Right ventricle myocardium inferior (tissue), 1 donor: ENCODE results near the gene DUXA. TPM values are rescaled to one million over a fixed set of nuclear protein-coding genes. Genes with fewer than 3 reads are reported as not detected.
"Not testable (repeated sequence)": the region's sequence is repeated elsewhere in the genome, so short reads cannot be mapped to it uniquely, and the experiment has no call there.

Experiments used
- ATAC-seq: fragments of 200-7000 bp; cut with Tn5 transposase; one replicate; pipeline ENCODE4 v1.9.1; 2020; ENCODE audit warnings: mild to moderate bottlenecking, moderate library complexity
- DNase-seq: peaks from one replicate; pipeline ENCODE4 v3.0.0; 2021; ENCODE audit errors: missing footprints
- intact Hi-C: fragments of 100-400 bp; cut with DNase I; formaldehyde crosslinking; loops from one replicate; pipeline ENCODE4 v1.11.0; 2022
- long read RNA-seq: library from polyadenylated mRNA; unstranded; transcript quantifications from one replicate; pipeline ENCODE4 v2.0.0, GENCODE V29; 2021
- total RNA-seq: library from RNA; stranded (reverse); fragmentation: NEBNext Ultra II Directional; extraction: Animal tissue kit (Norgen Biotek cat#: 25700); gene quantifications from one replicate; pipeline ENCODE4 v1.2.1, GENCODE V29; 2021
- donor health status: DM: no; HTN: yes; CAD: no; lungs with severe emphysema.

The DUXA gene
- total RNA-seq, result not detected
- long read RNA-seq, result 0 reads

- DNase-seq (no peak), ATAC-seq (no peak)
- intact Hi-C loops, result no loop called here
Measured at GRCh38 chr19:57167385-57167784, at the start of gene DUXA. Gene DUXA (minus strand): TSS chr19:57167485. CDS start chr19:57167443, 42 bp downstream.

- intact Hi-C loops, result no loop called here
- no peak for DNase-seq
- no peak for ATAC-seq
Measured at GRCh38 chr19:57212109-57212508, 44.8 kb upstream of the DUXA start.

DNA sequence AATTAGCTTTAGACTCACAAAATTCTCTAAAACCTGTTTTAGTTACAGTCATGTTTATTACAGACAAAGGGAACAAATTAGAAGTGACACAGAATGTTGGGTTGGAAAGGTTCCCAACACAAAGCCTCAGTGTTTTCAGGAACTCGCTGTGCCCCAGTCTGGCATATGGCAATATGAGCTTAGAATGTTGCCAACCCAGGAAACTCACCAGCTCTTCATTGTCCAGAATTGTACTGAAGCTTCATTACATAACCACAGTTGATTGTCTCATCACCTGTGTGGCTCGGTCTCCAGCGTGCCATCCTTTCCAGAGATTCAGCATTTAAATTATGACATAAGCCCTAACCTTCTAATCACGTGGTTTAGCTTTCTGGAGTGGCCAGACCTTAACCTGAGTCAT is 43.1 kb upstream of the DUXA start:
- ATAC-seq, result no peak
- intact Hi-C loops, result no loop called here
- no peak for DNase-seq

DNA sequence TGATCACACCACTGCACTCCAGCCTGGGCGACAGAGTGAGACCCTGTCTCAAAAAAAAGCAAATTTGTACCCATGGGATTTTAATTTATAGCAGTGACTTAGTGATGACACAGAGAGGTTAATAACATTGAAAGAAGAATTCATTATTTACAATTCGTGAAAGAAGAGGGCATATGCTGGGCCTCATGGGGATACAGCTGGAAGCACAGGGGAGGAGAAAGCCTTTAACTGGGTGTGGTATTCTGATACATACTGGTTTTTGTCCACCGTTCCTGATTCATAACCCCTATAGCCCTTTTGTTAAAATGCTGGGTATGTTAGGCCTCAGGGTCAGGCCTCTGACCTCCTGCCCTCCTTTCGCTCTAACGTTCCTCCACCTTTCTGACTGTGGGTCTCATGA is 34.9 kb upstream of the DUXA start:
- DNase-seq, result no peak
- intact Hi-C loops, result no loop called here
- no peak for ATAC-seq

DNA sequence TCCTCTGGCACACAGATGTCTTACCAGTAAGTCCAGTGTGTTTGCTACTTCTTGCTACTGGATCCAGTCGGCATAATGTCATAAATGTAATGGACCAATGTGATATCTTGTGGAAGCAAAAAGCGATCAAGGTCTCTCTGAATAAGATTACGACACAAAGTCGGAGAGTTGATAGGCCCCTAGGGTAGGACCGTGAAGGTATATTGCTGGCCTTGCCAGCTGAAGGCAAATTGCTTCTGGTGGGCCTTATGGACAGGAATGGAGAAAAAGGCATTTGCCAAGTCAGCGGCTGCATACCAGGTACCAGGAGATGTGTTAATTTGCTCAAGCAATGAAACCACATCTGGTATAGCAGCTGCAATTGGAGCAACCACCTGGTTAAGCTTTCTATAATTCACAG is 30.6 kb upstream of the DUXA start:
- intact Hi-C loops, DNase-seq, ATAC-seq: not testable (repeated sequence)

GRCh38 chr19:57192993-57193392 is 25.7 kb upstream of the DUXA start:
- no peak for DNase-seq
- no peak for ATAC-seq
- intact Hi-C loops, result loop anchor here (5.0 kb wide), 1 partner anchor 89 kb away; the partner anchor contains the start of gene ZNF460

DNA sequence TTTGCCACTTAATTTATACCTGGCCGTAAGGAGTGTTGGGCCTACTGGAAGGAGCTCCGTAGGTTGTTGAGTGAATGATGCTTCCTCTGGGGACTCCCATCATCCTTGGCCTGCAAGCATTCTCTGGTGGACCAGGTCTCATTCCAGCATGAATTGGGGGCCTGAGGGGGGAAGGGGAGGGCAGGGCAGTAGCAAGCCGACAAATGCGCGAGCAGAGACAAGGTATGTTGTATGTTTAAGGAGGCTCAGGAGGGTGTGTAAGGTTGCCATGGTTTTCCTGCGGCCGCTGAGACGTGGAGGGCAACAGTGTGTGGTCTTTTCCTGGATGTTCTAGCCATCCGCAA is 24.8 kb upstream of the DUXA start:
- DNase-seq (no peak), ATAC-seq (no peak)
- intact Hi-C loops, result loop anchor here (5.0 kb wide), 1 partner anchor 90 kb away; the partner anchor contains the start of gene ZNF460

GRCh38 chr19:57191141-57192076 is 24.1 kb upstream of the DUXA start, which contains the start of gene ZNF264:
Gene ZNF264 (plus strand): TSS chr19:57191500. CDS start chr19:57191914, 414 bp downstream.
- ATAC-seq, result peak; percentile 98
- intact Hi-C loops, result loop anchor here (2.0 to 5.0 kb wide), 2 partner anchors 49 to 91 kb away; partner anchors contain the start of genes ZNF460 and ZNF805
- DNase-seq, result peak; percentile 96

DNA sequence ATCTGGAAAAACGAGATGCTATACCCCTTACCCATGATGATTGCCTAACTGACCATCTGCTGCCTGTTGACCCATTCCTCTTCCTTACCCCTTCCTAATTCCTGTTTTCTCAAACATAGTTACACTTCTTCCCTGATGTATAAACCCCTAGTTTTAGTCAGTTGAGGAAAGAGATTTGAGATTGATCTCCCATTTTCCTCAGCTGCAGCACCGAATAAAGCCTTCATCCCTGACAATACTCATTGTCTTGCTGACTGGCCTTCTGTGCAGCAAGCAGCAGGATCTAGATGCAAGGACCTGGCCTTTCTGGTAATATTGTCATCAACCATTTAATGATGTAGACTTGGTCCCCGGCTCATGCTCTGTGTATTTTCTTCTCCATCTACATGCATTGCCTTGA is 23.0 kb upstream of the DUXA start:
- DNase-seq (no peak), ATAC-seq (no peak)
- intact Hi-C loops, result loop anchor here (2.0 to 5.0 kb wide), 2 partner anchors 50 to 92 kb away; partner anchors contain the start of genes ZNF460 and ZNF805

GRCh38 chr19:57171551-57172081 is 4.3 kb upstream of the DUXA start:
- intact Hi-C loops, result no loop called here
- ATAC-seq (peak; percentile 72), DNase-seq (peak; percentile 80)

- DNase-seq, result no peak
- intact Hi-C loops, result no loop called here
- no peak for ATAC-seq
Measured at GRCh38 chr19:57165846-57166245, 1.4 kb downstream of the DUXA start.

DNA sequence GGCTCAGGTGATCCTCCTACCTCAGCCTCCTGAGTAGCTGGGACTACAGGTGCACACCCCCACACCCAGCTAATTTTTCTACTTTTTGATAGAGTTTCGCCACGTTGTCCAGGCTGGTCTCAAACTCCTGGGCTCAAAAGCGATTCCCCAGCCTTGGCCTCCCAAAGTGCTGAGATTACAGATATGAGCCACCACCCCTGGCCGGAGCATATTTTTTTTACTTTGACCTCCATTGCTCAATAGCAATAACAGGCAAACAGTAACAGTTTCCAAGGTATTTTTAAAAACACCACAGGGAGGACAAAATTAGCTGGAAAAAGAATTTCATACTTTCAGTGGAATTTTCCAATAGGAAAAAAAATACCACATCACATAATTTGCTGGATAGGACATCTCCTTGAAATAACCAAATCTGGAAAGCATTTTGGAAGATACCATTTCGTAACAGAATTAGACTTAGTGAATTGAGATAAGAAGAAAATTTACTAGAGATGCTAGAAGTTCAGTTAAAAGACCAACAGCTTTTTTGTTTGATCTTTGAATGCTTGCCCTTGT is 5.2 kb downstream of the DUXA start:
- intact Hi-C loops, result no loop called here
- no peak for DNase-seq
- ATAC-seq, result no peak

- intact Hi-C loops, result no loop called here
- ATAC-seq (no peak), DNase-seq (no peak)
Measured at GRCh38 chr19:57152921-57153320, 14.4 kb downstream of the DUXA start.

- intact Hi-C loops, result no loop called here
- DNase-seq (no peak), ATAC-seq (no peak)
Measured at GRCh38 chr19:57141699-57142098, 25.6 kb downstream of the DUXA start.

DNA sequence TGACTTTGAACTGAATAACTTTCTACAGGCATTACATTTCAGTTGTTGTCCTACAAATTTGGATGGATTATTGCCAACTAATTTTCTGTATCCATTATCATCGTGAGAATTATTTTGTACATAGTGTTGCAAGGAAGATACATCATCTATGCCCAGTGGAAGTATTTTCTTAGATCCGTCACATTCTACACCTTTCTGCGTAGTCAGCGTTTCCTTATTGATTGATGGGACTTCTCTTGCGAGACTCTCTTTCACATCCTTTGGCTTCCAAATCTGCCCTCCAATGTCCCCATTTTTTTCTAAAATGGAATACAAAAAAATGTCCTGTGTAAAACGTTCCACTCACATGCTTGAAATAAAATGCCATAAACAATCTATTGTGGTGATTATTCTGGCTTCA is 31.5 kb downstream of the DUXA start:
- DNase-seq (no peak), ATAC-seq (no peak)
- intact Hi-C loops, result no loop called here

GRCh38 chr19:57127403-57127802 is 39.9 kb downstream of the DUXA start:
- intact Hi-C loops, ATAC-seq, DNase-seq: not testable (repeated sequence)

DNA sequence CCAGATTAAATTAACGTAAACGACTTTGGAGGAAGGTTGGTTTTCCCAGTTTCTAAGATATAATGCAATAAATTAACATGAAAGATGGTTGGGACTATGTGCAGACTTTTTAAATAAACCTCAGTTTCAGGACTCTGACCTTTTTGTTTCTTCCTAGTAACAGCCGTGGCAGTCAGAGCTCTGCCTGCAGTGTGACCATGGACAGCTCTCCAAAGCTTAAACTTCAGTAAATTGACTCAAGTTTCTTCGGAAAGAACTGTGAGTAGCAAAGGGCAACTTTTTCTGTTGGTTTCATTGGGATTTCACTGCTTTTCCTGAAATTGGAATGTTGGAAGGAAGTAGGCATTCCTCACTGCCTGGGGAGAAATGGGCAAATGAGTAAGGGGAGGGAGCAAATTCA is 43.4 kb downstream of the DUXA start:
- intact Hi-C loops, result no loop called here
- ATAC-seq (no peak), DNase-seq (no peak)

- ATAC-seq, result no peak
- no peak for DNase-seq
- intact Hi-C loops, result no loop called here
Measured at GRCh38 chr19:57118848-57119247, 48.4 kb downstream of the DUXA start.

DNA sequence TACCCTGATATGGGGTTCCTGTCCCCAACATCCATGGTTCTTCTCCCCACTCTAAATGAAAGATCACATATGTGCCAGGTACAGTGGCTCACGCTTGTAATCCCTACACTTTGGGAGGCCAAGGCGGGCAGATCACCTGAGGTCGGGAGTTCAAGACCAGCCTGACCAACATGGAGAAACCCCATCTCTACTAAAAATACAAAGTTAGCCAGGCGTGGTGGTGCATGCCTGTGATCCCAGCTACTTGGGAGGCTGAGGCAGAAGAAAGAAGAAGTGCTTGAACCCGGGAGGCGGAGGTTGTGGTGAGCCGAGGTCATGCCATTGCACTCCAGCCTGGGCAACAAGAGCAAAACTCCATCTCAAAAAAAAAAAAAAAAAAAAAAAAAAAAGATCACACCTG is 53.8 kb downstream of the DUXA start:
- intact Hi-C loops, DNase-seq, ATAC-seq: not testable (repeated sequence)

DNA sequence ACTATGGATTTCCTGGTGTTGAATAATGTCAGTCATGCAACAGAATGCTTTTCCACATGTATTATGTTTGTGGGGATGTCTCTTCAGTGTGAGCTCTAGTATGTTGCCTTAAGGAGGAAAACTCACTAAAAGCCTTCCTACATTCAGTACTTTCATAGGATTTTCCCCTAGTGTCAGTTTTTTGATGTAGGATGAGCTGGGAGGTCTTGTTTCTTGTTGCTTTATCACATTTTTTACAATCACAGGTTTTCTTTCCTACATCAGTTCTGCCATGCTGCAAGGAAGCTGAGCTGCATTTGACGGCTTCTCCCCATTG is 56.0 kb downstream of the DUXA start:
- intact Hi-C loops, result no loop called here
- DNase-seq (no peak), ATAC-seq (no peak)
